ENCODE results near the gene MTSS2.

The MTSS2 gene, protein sequence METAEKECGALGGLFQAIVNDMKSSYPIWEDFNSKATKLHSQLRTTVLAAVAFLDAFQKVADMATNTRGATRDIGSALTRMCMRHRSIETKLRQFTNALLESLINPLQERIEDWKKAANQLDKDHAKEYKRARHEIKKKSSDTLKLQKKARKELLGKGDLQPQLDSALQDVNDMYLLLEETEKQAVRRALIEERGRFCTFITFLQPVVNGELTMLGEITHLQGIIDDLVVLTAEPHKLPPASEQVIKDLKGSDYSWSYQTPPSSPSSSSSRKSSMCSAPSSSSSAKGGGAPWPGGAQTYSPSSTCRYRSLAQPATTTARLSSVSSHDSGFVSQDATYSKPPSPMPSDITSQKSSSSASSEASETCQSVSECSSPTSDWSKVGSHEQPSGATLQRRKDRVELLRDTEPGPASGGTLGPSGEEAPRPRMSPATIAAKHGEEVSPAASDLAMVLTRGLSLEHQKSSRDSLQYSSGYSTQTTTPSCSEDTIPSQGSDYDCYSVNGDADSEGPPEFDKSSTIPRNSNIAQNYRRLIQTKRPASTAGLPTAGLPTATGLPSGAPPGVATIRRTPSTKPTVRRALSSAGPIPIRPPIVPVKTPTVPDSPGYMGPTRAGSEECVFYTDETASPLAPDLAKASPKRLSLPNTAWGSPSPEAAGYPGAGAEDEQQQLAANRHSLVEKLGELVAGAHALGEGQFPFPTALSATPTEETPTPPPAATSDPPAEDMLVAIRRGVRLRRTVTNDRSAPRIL

DNA sequence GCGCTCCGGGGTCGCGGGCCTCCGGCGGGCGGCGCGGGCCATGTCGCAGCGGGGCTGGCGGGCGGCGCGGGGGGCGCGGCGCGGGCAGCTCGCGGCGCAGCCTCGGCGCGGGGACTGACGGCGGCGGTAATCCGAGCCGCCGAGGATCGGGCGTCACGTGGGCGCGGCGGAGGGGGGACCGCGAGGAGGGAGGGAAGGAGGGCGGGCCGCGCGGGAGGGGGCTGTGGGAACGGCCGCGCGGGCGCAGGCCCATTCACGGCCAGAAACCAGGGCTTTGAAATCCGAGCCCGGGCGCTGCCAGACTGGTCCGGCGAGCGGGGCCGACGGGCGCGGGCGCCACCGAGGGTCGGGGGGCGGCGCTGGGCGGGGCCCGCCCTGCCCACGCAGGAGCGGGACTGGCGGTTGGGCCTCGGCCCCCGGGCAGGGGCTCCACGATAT, at the start of gene MTSS2:
Gene MTSS2, minus strand, starts transcription at position 116 of the 438 bp plus-strand sequence. CDS start 262 bp downstream, outside the sequence.
- peak; percentile 74 for DNase-seq

DNA sequence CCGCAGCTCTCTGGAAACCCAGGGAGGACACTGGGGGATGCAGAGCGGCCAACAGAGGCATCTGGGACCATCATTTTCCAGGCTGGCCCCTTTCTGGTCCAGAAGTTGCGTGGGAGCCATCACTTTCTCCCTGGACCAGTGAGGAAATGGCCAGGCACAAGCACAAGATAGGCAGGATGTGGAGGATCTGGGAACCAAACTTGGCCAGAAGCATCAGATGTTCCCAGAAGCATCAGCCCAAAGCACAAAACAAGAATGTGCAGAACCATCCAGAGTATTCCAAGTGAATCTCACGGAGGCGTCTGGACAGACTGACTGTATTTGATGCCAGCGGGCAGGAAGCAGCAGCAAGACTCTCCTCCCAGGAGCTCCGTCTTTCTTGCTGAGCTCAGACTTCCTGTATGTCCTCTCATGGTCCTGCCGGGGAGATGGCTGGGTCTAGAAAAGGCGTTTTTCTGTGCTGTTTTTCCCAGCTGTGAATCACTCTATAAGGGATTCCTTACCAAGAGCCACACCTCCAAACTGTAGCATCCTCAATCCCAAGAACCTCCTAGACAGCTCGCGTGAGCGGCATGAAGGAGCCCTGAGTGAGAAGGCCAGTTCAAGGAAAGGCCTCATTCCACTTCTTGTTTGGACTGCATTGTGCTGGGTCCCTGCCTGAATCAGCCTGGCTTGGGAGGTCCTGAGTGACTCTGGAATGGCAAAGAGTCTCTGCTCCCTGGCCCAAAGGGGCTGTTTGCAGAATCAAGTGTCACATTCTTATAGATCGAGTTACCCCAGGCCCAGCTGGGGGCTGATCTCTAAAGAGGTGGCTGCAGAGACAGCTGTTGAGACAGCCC, 49.5 kb upstream of the MTSS2 start:
- DNase-seq: no peak

GRCh38 chr16:70734522-70735095, 48.8 kb upstream of the MTSS2 start:
- DNase-seq: no peak

GRCh38 chr16:70730944-70731343, 45.1 kb upstream of the MTSS2 start:
- DNase-seq: no peak

GRCh38 chr16:70730031-70730430, 44.2 kb upstream of the MTSS2 start:
- no peak for DNase-seq

- DNase-seq: no peak
These were observed 43.4 kb upstream of the MTSS2 start for GRCh38 chr16:70729292-70729691.

- no peak for DNase-seq
These were observed 42.3 kb upstream of the MTSS2 start for GRCh38 chr16:70728150-70728549.

GRCh38 chr16:70726892-70727361, 41.1 kb upstream of the MTSS2 start:
- DNase-seq: no peak

- DNase-seq: peak; percentile 44
These were observed 40.3 kb upstream of the MTSS2 start for GRCh38 chr16:70725912-70726828.

GRCh38 chr16:70725024-70725911, 39.4 kb upstream of the MTSS2 start:
- peak; percentile 75 for DNase-seq

DNA sequence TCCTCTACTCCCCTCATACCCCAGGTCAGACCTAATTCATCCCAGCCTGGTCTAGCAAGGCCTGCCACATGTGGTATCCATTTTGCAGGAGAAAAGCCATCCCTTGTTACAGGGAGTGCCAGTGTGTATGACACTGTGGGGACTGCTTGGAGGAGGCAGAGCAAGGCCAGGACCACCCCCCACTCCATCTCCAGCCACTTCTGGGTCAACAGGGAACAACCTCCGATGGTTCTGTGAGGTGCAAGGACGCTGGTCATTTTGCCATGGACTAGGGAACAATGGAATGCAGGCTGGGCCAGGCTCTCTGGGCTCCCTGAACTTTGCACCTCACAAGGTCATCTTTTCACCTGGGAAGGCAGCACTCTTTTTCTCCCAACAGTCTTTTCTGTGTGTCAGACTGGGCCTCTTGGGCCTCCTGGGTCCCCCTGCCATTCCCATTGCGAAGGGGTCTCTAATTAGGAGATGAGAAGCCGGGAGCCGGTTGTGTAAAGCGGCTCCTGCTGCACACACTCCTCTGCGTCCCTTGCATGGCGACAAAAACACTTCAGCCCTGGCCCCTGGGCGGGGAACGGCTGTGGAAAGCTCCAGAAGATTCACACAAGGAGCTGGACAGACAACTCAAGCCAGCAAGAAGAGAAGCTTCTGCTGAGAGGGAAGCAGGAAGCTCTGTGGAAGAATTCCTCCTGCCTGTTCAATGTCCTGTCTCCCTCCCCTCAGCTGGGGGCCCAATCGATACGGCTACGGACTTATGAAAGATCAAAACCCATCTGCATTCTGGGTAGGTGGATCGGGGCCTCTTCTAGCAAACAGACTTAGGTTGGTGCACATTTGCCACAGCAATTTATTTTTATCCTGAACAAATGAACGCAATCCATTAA, 38.5 kb upstream of the MTSS2 start:
- DNase-seq: no peak

GRCh38 chr16:70723740-70724145, 37.9 kb upstream of the MTSS2 start:
- DNase-seq: no peak

DNA sequence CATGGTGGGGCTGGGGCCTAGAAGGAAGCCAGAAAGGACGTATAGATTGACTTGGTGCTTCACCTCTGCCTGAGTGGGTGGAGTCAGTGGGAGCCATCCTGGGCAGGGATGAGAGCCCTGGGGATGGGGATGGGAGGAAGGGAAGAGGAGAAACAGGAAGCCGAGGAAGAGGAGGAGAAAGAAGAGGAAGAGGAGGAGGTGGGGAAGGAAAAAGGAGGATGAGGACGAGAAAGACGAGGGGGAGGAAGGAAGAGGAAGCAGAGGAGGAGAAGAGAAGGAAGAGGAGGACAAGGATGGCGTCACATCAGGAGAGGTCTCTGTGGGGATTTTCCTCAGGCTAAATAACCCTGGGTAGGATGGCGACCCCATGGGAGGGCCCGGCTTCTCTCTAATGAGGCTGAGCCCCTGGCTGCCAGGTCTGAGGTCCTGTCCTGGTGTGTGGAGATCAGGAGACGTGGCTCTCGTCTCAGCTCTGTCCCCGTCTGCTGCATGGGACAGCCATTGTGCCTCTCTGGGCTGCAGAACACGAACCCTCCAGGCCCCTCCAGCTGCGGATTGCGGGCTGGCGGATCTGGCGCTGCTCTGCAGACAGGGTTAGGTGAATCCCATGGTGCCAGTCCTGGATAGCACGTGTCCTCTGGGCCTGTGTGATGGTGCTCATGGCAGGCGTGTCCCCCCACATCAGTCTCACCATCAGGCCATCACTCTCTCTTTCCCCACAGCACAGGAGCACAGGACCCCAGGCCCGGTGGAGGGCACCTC, 35.5 kb upstream of the MTSS2 start:
- no peak for DNase-seq

- DNase-seq: no peak
These were observed 34.8 kb upstream of the MTSS2 start for GRCh38 chr16:70720425-70721201.

- no peak for DNase-seq
These were observed 31.2 kb upstream of the MTSS2 start for GRCh38 chr16:70717065-70717464.

- peak; percentile 93 for DNase-seq
These were observed 30.1 kb upstream of the MTSS2 start for GRCh38 chr16:70715860-70716357.

DNA sequence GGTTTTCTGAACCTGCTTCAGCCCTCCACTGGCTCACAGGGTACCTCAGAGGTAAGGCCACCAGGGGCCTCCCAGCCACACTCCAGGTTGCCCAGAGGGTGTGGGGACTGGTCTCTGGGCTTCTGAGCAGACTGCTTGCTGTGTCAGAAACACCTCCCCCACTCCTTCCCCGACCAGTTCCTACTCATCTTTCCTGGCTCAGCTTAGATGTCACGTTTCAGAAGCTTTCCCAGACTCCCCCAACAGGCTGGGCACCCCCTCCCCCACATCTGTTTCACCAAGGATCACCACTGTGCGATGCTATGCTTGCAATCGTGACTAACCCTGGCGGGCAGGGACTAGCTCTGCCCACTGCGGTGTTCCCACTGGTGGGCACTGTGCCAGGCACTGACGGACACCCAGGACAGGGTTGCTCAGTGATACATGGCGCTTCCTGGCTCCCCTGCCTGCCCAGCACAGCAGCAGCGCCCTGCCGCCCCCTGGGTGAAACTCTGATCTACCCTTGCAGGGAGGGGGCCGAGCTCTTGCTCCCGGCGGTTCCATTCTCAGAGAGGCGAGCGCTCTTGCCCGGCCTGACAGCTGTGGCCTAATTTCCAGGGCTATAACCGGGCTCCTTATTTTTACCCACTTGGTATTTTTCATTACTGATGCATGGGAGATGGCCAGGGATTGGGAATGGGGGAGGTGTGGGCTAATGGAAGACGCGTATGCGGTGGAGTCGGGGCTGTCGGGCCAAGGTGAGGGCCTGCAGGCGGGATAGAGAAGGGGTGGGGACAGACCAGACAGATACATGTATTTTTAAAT, 29.4 kb upstream of the MTSS2 start:
- peak; percentile 93 for DNase-seq
